GM12873 (cell line): ENCODE data around the gene SULF2.

Source experiments
- CTCF ChIP-seq: IDR thresholded peaks from 2 replicates; pipeline ENCODE4 v1.5.1; 2012; ENCODE audit warnings: low read depth, mild to moderate bottlenecking, moderate library complexity, low read length, control low read depth; ENCODE audit not compliant: insufficient read depth; ENCODE audit errors: missing control alignments

The SULF2 gene

GRCh38 chr20:47816487-47817451 is 31.5 kb upstream of the SULF2 start:
- no peak for TF ChIP-seq CTCF

- TF ChIP-seq CTCF = no peak
Measured at GRCh38 chr20:47815866-47816265, 30.6 kb upstream of the SULF2 start.

- no peak for TF ChIP-seq CTCF
Measured at GRCh38 chr20:47815416-47815806, 30.1 kb upstream of the SULF2 start.

GRCh38 chr20:47814632-47815415 is 29.5 kb upstream of the SULF2 start:
- no peak for TF ChIP-seq CTCF

- no peak for TF ChIP-seq CTCF
Measured at GRCh38 chr20:47810721-47811347, 25.6 kb upstream of the SULF2 start.

- no peak for TF ChIP-seq CTCF
Measured at GRCh38 chr20:47810116-47810677, 24.9 kb upstream of the SULF2 start.
